Measurements from ENCODE around the gene RGS9.

Gene RGS9

GRCh38 chr17:65260626-65261025 is 123.5 kb downstream of the RGS9 start:
- no peaks in the 10 kb centered on the region for H3F3A ChIP-seq (ENCODE audit: insufficient read depth)
- no peaks in the 10 kb centered on the region for H3K79me2 ChIP-seq (ENCODE audit: insufficient read depth, low read length)
- no peak overlapping the region for H3K4me2 ChIP-seq (ENCODE audit: low read depth, low read length, poor library complexity, severe bottlenecking)
- H3K36me3 ChIP-seq (ENCODE audit: low read length) = no peaks in the 10 kb centered on the region
- no peak overlapping the region for H3K27ac ChIP-seq (ENCODE audit: low read depth, low read length)
- no peak for TF ChIP-seq EZH2phosphoT487 (conservative IDR thresholded peaks at IDR 0.05; ENCODE audit: low read length)
- no peak for TF ChIP-seq CTCF (IDR thresholded peaks at IDR 0.05; ENCODE audit: insufficient read depth, low read length, poor library complexity, severe bottlenecking)
- H3K9me3 ChIP-seq (ENCODE audit: insufficient read depth, low read length) = peaks cover 7% of the 10 kb centered on the region; the same call in 1 of the 2 replicates
- H4K20me1 ChIP-seq (ENCODE audit: low read depth, low read length) = no peaks in the 10 kb centered on the region
- H3K9ac ChIP-seq (ENCODE audit: low read length) = no peak overlapping the region
- H2AFZ ChIP-seq (ENCODE audit: low read depth, low read length, severe bottlenecking) = no peak overlapping the region
- H3K4me3 ChIP-seq (ENCODE audit: insufficient read depth, low read length, poor library complexity, severe bottlenecking) = no peak overlapping the region
- no peaks in the 10 kb centered on the region for H3K9me2 ChIP-seq (replicated peaks; ENCODE audit: insufficient read depth, low read length)
- no peaks in the 10 kb centered on the region for H3K27me3 ChIP-seq (ENCODE audit: low read length)

DNA sequence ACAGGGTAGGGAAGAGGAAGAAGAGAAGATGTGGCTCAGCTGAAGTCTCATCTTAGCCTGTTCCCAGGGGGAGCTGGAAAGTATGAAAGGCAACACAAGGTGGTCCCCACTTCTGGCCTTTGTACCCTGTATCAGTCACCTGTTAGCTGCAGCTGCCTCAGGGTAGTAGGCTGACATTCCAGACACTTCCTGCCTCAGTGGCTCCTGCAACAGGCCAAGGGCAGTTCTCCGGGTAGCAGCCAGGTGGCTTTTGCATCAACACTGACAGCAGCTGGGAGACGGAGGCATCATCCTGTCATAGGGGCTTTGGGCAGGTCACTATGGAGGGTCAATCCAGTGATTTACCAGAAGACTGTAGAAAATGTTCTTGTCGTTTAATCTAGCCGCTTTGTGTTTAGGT is 124.0 kb downstream of the RGS9 start:
- TF ChIP-seq CTCF (IDR thresholded peaks at IDR 0.05; ENCODE audit: insufficient read depth, low read length, poor library complexity, severe bottlenecking) (no peak), EZH2phosphoT487 (conservative IDR thresholded peaks at IDR 0.05; ENCODE audit: low read length) (no peak)
- Histone ChIP-seq H3K4me3 (ENCODE audit: insufficient read depth, low read length, poor library complexity, severe bottlenecking) (no peak overlapping the region), H2AFZ (ENCODE audit: low read depth, low read length, severe bottlenecking) (no peak overlapping the region), H3K79me2 (ENCODE audit: insufficient read depth, low read length) (no peaks in the 10 kb centered on the region), H4K20me1 (ENCODE audit: low read depth, low read length) (no peaks in the 10 kb centered on the region), H3K27me3 (ENCODE audit: low read length) (no peaks in the 10 kb centered on the region), H3K36me3 (ENCODE audit: low read length) (no peaks in the 10 kb centered on the region), H3K9me3 (ENCODE audit: insufficient read depth, low read length) (peaks cover 3% of the 10 kb centered on the region; the same call in 1 of the 2 replicates), H3F3A (ENCODE audit: insufficient read depth) (no peaks in the 10 kb centered on the region), H3K9ac (ENCODE audit: low read length) (no peak overlapping the region), H3K27ac (ENCODE audit: low read depth, low read length) (no peak overlapping the region), H3K4me2 (ENCODE audit: low read depth, low read length, poor library complexity, severe bottlenecking) (no peak overlapping the region), H3K9me2 (replicated peaks; ENCODE audit: insufficient read depth, low read length) (no peaks in the 10 kb centered on the region)

DNA sequence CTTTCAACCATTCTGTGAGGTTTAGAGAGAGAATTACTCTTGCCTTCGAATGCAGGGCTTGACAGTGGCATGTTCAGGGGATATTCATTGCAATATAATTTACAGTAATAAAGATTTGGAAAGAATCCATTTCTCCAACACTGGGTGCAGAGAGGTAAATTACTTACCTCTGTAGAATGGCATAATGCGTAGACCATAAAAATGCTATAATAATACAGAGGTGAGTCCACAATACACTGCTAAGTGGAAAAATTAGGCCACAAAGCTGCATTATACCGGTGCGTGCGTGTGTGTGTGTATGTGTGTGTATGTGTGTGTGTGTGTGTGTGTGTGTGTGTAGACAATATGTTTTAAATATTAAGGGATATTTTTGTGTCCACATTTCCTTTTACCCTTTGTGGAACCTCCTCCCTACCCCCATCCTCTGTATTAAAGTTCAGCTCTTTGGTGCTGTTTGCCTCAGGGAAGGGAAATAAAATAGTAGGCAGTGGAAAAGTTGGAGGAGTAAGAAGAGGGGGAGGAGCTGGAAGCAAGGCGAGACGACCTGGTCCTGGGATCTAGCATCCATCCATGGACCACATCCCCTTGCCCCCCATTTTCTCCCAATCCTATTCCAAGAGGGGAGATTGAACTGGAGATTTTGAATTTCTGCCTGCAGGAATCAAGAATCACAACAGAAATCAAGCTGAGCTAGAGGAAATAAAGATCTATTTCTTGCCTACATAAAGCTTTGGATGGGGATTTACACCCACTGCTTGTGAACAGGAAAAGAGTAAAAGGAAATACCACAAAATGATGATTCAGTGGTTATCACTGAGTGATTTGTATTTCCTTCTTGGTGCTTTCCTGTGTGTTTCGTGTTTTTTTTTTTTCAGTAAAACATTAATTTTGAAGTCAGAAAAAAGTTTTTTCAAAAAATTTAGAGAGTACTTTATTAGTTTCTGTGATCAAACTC is 124.8 kb downstream of the RGS9 start:
- Histone ChIP-seq H3K9ac (ENCODE audit: low read length) (no peak overlapping the region), H3K4me3 (ENCODE audit: insufficient read depth, low read length, poor library complexity, severe bottlenecking) (no peak overlapping the region), H3K4me2 (ENCODE audit: low read depth, low read length, poor library complexity, severe bottlenecking) (no peak overlapping the region), H3K9me2 (replicated peaks; ENCODE audit: insufficient read depth, low read length) (no peaks in the 10 kb centered on the region), H4K20me1 (ENCODE audit: low read depth, low read length) (no peaks in the 10 kb centered on the region), H3F3A (ENCODE audit: insufficient read depth) (no peaks in the 10 kb centered on the region), H3K36me3 (ENCODE audit: low read length) (no peaks in the 10 kb centered on the region), H3K79me2 (ENCODE audit: insufficient read depth, low read length) (no peaks in the 10 kb centered on the region), H2AFZ (ENCODE audit: low read depth, low read length, severe bottlenecking) (no peak overlapping the region), H3K27me3 (ENCODE audit: low read length) (no peaks in the 10 kb centered on the region), H3K9me3 (ENCODE audit: insufficient read depth, low read length) (no peaks in the 10 kb centered on the region), H3K27ac (ENCODE audit: low read depth, low read length) (no peak overlapping the region)
- TF ChIP-seq EZH2phosphoT487 (conservative IDR thresholded peaks at IDR 0.05; ENCODE audit: low read length) = no peak
- TF ChIP-seq CTCF (IDR thresholded peaks at IDR 0.05; ENCODE audit: insufficient read depth, low read length, poor library complexity, severe bottlenecking) = no peak

Measured in SU-DHL-6 (cell line).